Natural killer cell (primary cell): Measurements from ENCODE around the gene BBS7. TPM values are rescaled to one million over a fixed set of nuclear protein-coding genes. Genes with fewer than 3 reads are reported as not detected.

ENCODE experiments used
- ATAC-seq, 3 donors: fragments of 150-1000 bp in 2 of 3; fragments of 200-7000 bp in 1 of 3; cut with Tn5 transposase; 1 replicate in 1 of 3; 2 replicates in 2 of 3; pipeline ENCODE4 v1.10.0; 2021; ENCODE audit warnings: mild to moderate bottlenecking in 2 of 3, moderate library complexity in 2 of 3
- DNase-seq, 2 donors: peaks; one replicate each; pipeline versions ENCODE4 v3.0.0 to v3.0.0-alpha.2; 2013 to 2021; ENCODE audit warnings: mixed read lengths in 1 of 2
- H3K27ac ChIP-seq: one replicate; pipeline ENCODE4 v1.5.1; 2013; ENCODE audit warnings: mild to moderate bottlenecking, low read length
- H3K27me3 ChIP-seq: one replicate; pipeline ENCODE4 v1.6.1; 2013; ENCODE audit warnings: low read length; ENCODE audit not compliant: control insufficient read depth, insufficient read depth
- H3K36me3 ChIP-seq: one replicate; pipeline ENCODE4 v1.6.1; 2013; ENCODE audit warnings: low read length; ENCODE audit not compliant: control insufficient read depth, insufficient read depth
- H3K4me1 ChIP-seq: one replicate; pipeline ENCODE4 v1.6.1; 2013; ENCODE audit warnings: low read length; ENCODE audit not compliant: control insufficient read depth, insufficient read depth
- H3K4me3 ChIP-seq: one replicate; pipeline ENCODE4 v1.5.1; 2013; ENCODE audit warnings: low read length
- H3K9me3 ChIP-seq: one replicate; pipeline ENCODE4 v1.6.1; 2013; ENCODE audit warnings: low read length; ENCODE audit not compliant: control insufficient read depth, insufficient read depth
- H3K27ac Mint-ChIP-seq, 2 donors: one replicate each; pipeline ENCODE4 v1.8.0; 2022; ENCODE audit warnings: mild to moderate bottlenecking in 2 of 2, mixed read lengths in 2 of 2, moderate library complexity in 1 of 2
- H3K27me3 Mint-ChIP-seq, 2 donors: one replicate each; pipeline ENCODE4 v1.8.0; 2022; ENCODE audit warnings: low read depth in 2 of 2, mixed read lengths in 2 of 2
- H3K36me3 Mint-ChIP-seq: one replicate; pipeline ENCODE4 v1.8.0; 2022; ENCODE audit warnings: mixed read lengths
- H3K4me1 Mint-ChIP-seq, 2 donors: one replicate each; pipeline ENCODE4 v1.8.0; 2022; ENCODE audit warnings: mixed read lengths in 2 of 2
- H3K4me3 Mint-ChIP-seq: one replicate; pipeline ENCODE4 v1.8.0; 2022; ENCODE audit warnings: mild to moderate bottlenecking, moderate library complexity, mixed read lengths
- H3K9me3 Mint-ChIP-seq, 2 donors: one replicate each; pipeline ENCODE4 v1.8.0; 2022; ENCODE audit warnings: mixed read lengths in 2 of 2
- WGBS: methylation state at CpG from one replicate; pipeline ENCODE4 v1.1.7; 2013; ENCODE audit warnings: missing lambda C conversion rate; ENCODE audit not compliant: insufficient coverage; 5-methylcytosine and 5-hydroxymethylcytosine counted together
- intact Hi-C: fragments of 100-400 bp; cut with micrococcal nuclease; formaldehyde crosslinking; loops from one replicate; pipeline ENCODE4 v1.14.2; 2022
- total RNA-seq, 4 donors: library from RNA; stranded (reverse); fragments of 120-200 nt in 1 of 4; gene quantifications; one replicate each; pipeline versions ENCODE4 v1.2.3 to v1.2.4, GENCODE V29; 2013 to 2022
- TF ChIP-seq, protein P1 (sequence below): fragments of 200-600 bp; IDR thresholded peaks from one replicate; pipeline ENCODE4 v1.8.0; 2022; ENCODE audit warnings: antibody characterized with exemption

The BBS7 gene
- total RNA-seq, 3 donors from 2014 or later (not counting 1 experiment from before 2014, with no cell fraction given), result 3.6 to 7.5 (median 4.9) TPM

DNA sequence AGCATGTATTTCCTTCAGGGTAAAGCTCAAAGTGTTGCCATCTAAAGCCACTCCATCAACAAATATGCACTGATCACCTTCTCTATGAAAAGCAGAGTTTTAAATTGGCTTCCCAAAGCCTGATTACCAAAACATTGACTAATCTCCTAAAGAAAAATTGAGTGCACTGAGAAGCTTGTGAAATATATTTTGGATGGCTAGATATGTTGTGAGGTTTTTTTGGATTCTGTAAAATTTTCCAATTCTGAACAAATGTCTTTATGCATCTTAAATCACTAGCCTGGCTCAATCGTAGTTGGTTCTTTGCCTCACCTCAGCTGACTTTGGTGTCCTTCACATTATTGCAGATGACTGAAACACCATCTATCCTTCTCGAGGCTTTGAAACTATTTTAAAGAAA lies 84.1 kb downstream of the BBS7 start:
- H3K4me3 ChIP-seq, result no peak overlapping the region
- Mint-ChIP-seq H3K9me3 (no peaks in the 10 kb centered on the region), H3K4me1 (no peaks in the 10 kb centered on the region), H3K4me3 (no peak overlapping the region), H3K27ac (no peak overlapping the region), H3K36me3 (no peaks in the 10 kb centered on the region), H3K27me3 (peaks cover 37 to 78% of the 10 kb centered on the region in 2 donors)
- H3K27ac ChIP-seq, result no peak overlapping the region
- intact Hi-C loops, result no loop called here
- peaks cover 3% of the 10 kb centered on the region for H3K9me3 ChIP-seq
- H3K4me1 ChIP-seq, result no peaks in the 10 kb centered on the region
- TF ChIP-seq, protein P1, sequence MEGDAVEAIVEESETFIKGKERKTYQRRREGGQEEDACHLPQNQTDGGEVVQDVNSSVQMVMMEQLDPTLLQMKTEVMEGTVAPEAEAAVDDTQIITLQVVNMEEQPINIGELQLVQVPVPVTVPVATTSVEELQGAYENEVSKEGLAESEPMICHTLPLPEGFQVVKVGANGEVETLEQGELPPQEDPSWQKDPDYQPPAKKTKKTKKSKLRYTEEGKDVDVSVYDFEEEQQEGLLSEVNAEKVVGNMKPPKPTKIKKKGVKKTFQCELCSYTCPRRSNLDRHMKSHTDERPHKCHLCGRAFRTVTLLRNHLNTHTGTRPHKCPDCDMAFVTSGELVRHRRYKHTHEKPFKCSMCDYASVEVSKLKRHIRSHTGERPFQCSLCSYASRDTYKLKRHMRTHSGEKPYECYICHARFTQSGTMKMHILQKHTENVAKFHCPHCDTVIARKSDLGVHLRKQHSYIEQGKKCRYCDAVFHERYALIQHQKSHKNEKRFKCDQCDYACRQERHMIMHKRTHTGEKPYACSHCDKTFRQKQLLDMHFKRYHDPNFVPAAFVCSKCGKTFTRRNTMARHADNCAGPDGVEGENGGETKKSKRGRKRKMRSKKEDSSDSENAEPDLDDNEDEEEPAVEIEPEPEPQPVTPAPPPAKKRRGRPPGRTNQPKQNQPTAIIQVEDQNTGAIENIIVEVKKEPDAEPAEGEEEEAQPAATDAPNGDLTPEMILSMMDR, result no peak
- H3K36me3 ChIP-seq, result no peaks in the 10 kb centered on the region
- no peak for DNase-seq
- no peak for ATAC-seq
- 90% methylated on average over 1 of the region's 2 CpGs for WGBS
- peaks cover 12% of the 10 kb centered on the region for H3K27me3 ChIP-seq

DNA sequence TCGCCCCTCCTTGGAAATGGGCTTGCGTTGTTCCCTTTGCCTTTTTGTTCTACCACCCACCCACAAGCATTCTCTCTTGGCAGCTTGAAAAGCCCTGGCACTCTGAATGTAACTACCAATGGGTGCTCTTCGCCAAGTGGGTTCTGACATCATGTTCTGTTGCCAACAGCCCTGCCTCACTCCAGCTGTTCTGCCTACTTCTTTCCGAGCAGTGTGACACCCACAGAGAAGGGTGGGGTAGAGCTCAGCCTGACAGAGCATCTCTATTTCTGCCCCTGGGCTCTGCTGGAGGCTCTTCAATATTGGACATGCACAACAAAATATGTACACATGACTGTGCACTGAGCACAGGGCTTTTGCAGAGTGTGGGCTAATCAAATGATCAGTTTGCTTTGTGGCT lies 84.8 kb downstream of the BBS7 start:
- TF ChIP-seq, protein P1, result no peak
- H3K4me1 Mint-ChIP-seq, result no peaks in the 10 kb centered on the region
- Histone ChIP-seq H3K36me3 (no peaks in the 10 kb centered on the region), H3K9me3 (peaks cover 3% of the 10 kb centered on the region), H3K27ac (no peak overlapping the region), H3K4me3 (no peak overlapping the region), H3K27me3 (peaks cover 12% of the 10 kb centered on the region), H3K4me1 (no peaks in the 10 kb centered on the region)
- no peaks in the 10 kb centered on the region for H3K9me3 Mint-ChIP-seq
- intact Hi-C loops, result no loop called here
- peaks cover 40 to 74% of the 10 kb centered on the region in 2 donors for H3K27me3 Mint-ChIP-seq
- H3K27ac Mint-ChIP-seq, result no peak overlapping the region
- H3K36me3 Mint-ChIP-seq, result no peaks in the 10 kb centered on the region
- DNase-seq, result no peak
- H3K4me3 Mint-ChIP-seq, result no peak overlapping the region
- WGBS, result 94% methylated on average over 4 of the region's 4 CpGs
- no peak for ATAC-seq

DNA sequence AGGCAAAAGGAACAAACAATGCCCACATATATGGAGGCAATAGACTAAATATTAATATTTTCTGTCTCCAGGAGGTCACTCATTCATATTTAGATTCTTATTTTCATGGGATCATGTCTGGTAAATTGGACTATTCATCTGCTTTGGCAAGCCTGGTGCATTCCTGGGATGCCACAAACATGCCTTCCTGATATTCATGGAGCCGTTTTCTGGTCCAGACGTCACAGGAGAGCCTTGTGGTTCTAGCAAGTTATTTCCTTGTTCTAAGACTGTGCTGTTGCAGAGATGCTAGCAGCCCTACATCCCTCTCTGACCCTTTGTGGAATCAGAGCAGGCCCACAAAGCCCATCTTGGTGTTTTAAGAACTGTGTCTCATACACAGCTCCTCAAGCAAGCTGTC lies 85.3 kb downstream of the BBS7 start:
- ATAC-seq, result no peak
- TF ChIP-seq, protein P1, result no peak
- no peaks in the 10 kb centered on the region for H3K4me1 Mint-ChIP-seq
- H3K4me1 ChIP-seq, result no peaks in the 10 kb centered on the region
- 82% methylated on average over 2 of the region's 2 CpGs for WGBS
- H3K36me3 ChIP-seq, result no peaks in the 10 kb centered on the region
- H3K27ac ChIP-seq, result no peak overlapping the region
- intact Hi-C loops, result no loop called here
- H3K4me3 Mint-ChIP-seq, result no peak overlapping the region
- H3K9me3 ChIP-seq, result peaks cover 3% of the 10 kb centered on the region
- peaks cover 41 to 75% of the 10 kb centered on the region in 2 donors for H3K27me3 Mint-ChIP-seq
- DNase-seq, result no peak
- peaks cover 12% of the 10 kb centered on the region for H3K27me3 ChIP-seq
- H3K36me3 Mint-ChIP-seq, result no peaks in the 10 kb centered on the region
- H3K9me3 Mint-ChIP-seq, result no peaks in the 10 kb centered on the region
- no peak overlapping the region for H3K27ac Mint-ChIP-seq
- no peak overlapping the region for H3K4me3 ChIP-seq

DNA sequence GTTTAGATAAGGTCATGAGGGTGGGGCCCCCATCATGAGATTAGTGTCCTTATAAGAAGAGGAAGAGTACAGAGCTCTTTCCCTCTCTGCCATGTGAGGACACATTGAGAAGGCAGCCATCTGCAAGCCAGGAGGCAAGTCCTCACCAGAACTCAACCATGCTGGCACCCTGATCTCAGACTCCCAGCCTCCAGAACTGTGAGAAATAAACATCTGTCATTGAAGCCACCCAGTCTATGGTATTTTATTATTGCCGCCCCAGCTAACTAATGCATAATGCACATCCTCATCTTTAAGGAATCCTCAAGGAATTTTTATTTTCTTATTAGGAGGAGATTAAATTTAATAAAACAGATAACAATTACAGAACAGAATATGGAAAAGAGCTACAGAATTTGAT lies 85.9 kb downstream of the BBS7 start:
- Mint-ChIP-seq H3K4me3 (no peak overlapping the region), H3K27me3 (peaks cover 42 to 76% of the 10 kb centered on the region in 2 donors), H3K27ac (no peak overlapping the region), H3K4me1 (no peaks in the 10 kb centered on the region), H3K36me3 (no peaks in the 10 kb centered on the region), H3K9me3 (no peaks in the 10 kb centered on the region)
- no peaks in the 10 kb centered on the region for H3K36me3 ChIP-seq
- H3K27ac ChIP-seq, result no peak overlapping the region
- intact Hi-C loops, result no loop called here
- H3K27me3 ChIP-seq, result peaks cover 12% of the 10 kb centered on the region
- H3K4me3 ChIP-seq, result no peak overlapping the region
- DNase-seq, result no peak
- ATAC-seq, result no peak
- TF ChIP-seq, protein P1, result no peak
- H3K4me1 ChIP-seq, result no peaks in the 10 kb centered on the region
- H3K9me3 ChIP-seq, result peaks cover 3% of the 10 kb centered on the region
- WGBS, result no CpG with 5 or more reads among the region's 1 CpG
